Aorta (tissue), 5 donors: ENCODE measurements around the gene DNAJC22. TPM values are rescaled to one million over a fixed set of nuclear protein-coding genes. Genes with fewer than 3 reads are reported as not detected.

Experiments used
- ATAC-seq: fragments of 200-7000 bp; cut with Tn5 transposase; one replicate; pipeline ENCODE4 v1.9.1; 2022; ENCODE audit warnings: moderate library complexity; ENCODE audit not compliant: low FRiP score
- DNase-seq, 2 donors: peaks; one replicate each; pipeline ENCODE4 v3.0.0-alpha.2; 2020
- H3K27ac ChIP-seq, 2 donors: one replicate each; pipeline ENCODE4 v1.5.1; 2013; ENCODE audit warnings: low read length in 2 of 2, mild to moderate bottlenecking in 2 of 2, moderate library complexity in 2 of 2, control low read depth in 1 of 2, inconsistent platforms in 1 of 2, low read depth in 1 of 2
- H3K27me3 ChIP-seq, 2 donors: one replicate each; pipeline ENCODE4 v1.6.1; 2013; ENCODE audit warnings: control low read depth in 1 of 2, low read length in 1 of 2, mild to moderate bottlenecking in 1 of 2, moderate library complexity in 1 of 2; ENCODE audit not compliant: insufficient read depth in 2 of 2, control insufficient read depth in 1 of 2
- H3K36me3 ChIP-seq, 2 donors: one replicate each; pipeline ENCODE4 v1.6.1; 2013; ENCODE audit warnings: control low read depth in 1 of 2, low read length in 1 of 2, mild to moderate bottlenecking in 1 of 2; ENCODE audit not compliant: insufficient read depth in 2 of 2, control insufficient read depth in 1 of 2
- H3K4me1 ChIP-seq, 2 donors: one replicate each; pipeline ENCODE4 v1.6.1; 2013; ENCODE audit warnings: low read length in 2 of 2, control low read depth in 1 of 2, mild to moderate bottlenecking in 1 of 2, moderate library complexity in 1 of 2; ENCODE audit not compliant: insufficient read depth in 2 of 2, control insufficient read depth in 1 of 2
- H3K4me3 ChIP-seq, 2 donors: one replicate each; pipeline ENCODE4 v1.5.1; 2013; ENCODE audit warnings: low read length in 2 of 2, control low read depth in 1 of 2, mild to moderate bottlenecking in 1 of 2
- H3K9me3 ChIP-seq: one replicate; pipeline ENCODE4 v1.6.1; 2013; ENCODE audit warnings: mild to moderate bottlenecking, low read length; ENCODE audit not compliant: control insufficient read depth
- WGBS, 2 donors: extraction: QIAGEN DNeasy Blood & Tissue Kit; methylation state at CpG; one replicate each; pipeline ENCODE4 v1.1.7; 2013; 5-methylcytosine and 5-hydroxymethylcytosine counted together
- intact Hi-C, 2 donors: fragments of 100-400 bp; cut with DNase I; formaldehyde crosslinking; loops; one replicate each; pipeline versions ENCODE4 v1.14.2 to v1.15.0; 2022
- polyA plus RNA-seq, 2 donors: library from polyadenylated mRNA; stranded (reverse); fragments of 200-250 nt; gene quantifications; one replicate each; pipeline ENCODE4 v1.2.3, GENCODE V29; 2013
- total RNA-seq, 2 donors: library from RNA; stranded (reverse); fragmentation: NEBNext Ultra II Directional; extraction: Animal tissue kit (Norgen Biotek cat#: 25700); gene quantifications; one replicate each; pipeline ENCODE4 v1.2.1, GENCODE V29; 2021
- donor health status: healthy with polysubstance abuse.
- donor health status: Bipolar disorder and iron deficiency.
- donor health status: DM: no; HTN: no; CAD: no.
- donor health status: DM: no; HTN: no; CAD: no.
- donor health status: DM: yes; HTN: yes; CAD: no.

DNAJC22 gene
- total and polyA plus RNA-seq, 4 donors: 0.24 to 1.2 (median 0.50) TPM; not detected in 1

DNA sequence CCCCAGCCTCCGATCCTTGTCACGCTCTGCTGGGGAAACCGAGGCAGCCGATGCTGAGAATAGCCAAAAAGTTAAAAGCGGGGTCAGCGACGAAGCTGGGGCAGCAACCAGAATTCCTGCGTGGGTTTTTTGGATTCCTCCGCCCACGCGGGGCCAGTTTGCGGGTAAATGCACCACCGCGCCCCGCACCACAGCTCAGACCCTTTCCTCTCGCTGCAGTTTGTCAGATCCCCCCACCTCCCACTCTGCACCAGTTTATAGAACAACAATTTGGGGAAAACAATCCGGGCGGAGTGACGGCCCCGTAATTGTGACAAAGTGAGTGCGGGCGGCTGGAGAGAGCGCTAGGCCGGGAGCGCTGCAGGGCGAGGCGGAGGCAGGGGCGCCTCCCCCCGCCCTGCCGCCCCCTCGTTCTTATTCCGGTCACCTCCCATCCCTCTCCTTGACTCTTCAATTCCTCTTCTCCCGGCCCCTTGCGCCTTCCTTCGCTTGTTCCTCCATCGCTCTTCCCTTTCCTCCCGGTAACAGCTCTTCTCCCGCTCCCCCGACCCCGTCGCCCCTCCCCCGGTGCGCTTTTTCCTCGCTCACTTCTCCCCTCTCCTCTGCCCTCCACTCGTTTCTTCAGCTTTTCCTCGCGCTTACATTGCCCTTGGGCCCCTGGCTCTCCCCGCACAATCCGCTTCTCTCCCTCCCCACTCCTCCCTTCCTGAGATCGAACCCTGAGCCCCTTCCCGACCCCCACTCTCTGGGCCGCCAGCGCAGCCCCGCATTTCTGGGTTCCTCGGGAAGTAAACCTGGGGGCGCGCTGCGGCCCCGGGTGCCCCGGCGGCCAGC is 646 bp upstream of the DNAJC22 start:
- no peak overlapping the region for H3K27ac ChIP-seq
- ATAC-seq (no peak), DNase-seq (no peak)
- intact Hi-C loops: no loop called here
- WGBS, 2 donors: 1 to 2% methylated on average over 55 to 61 of the region's 61 CpGs
- no peaks in the 10 kb centered on the region for H3K9me3 ChIP-seq
- no peaks in the 10 kb centered on the region for H3K27me3 ChIP-seq
- H3K36me3 ChIP-seq: no peaks in the 10 kb centered on the region
- H3K4me1 ChIP-seq: no peaks in the 10 kb centered on the region
- H3K4me3 ChIP-seq: peak overlapping the region in 1 of 2 donors; percentile 4

DNA sequence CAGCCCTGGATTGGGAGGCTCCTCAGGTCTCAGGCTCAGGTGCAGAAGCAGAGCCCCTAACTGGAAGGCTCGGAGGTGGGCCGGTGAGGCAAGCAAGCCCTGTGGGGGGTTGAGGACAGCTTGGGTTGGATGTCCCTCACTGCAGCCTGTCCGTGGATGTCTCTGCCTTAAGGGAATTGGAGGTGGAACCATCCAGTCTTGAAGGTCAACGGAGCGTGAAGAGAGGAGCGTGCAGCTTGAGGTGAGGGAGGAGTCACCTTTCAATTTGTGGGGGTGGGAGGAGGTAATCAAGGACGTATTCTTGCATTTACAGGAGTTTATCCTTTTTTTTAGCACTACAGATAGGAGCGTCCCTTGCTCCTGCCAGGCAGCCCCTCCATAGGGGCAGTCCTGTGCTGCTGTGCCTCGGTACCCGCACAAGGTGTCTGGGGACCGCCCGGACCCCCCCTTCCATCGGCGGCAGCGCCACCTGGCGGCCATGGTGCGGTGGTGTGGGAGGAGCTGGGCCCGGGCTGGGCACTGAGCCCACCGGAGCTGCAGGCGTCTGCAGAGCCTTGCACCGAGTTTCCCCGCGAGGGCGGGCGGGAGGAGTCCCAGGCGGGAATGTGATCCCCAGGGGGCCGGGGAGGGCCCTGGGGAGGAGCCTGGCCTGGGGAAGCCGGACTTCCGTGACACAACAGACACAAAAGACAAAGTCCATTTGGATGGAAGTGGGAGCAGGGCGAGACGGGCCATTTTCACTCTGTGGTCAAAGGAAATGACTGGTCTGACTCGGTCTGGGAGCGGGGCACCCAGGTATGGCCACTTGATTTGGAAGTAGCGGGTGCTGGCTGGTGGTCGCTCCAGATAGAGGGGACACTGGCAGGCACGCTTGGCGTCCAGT is 864 bp downstream of the DNAJC22 start:
- Histone ChIP-seq H3K27me3 (no peaks in the 10 kb centered on the region), H3K4me3 (no peak overlapping the region), H3K36me3 (no peaks in the 10 kb centered on the region), H3K4me1 (no peaks in the 10 kb centered on the region), H3K27ac (no peak overlapping the region), H3K9me3 (no peaks in the 10 kb centered on the region)
- ATAC-seq (peak; percentile 90), DNase-seq (peak; percentile 86 to 91)
- intact Hi-C loops: no loop called here
- 11 to 16% methylated on average over 32 to 37 of the region's 37 CpGs for WGBS, 2 donors

- H3K27me3 ChIP-seq: no peaks in the 10 kb centered on the region
- H3K36me3 ChIP-seq: no peaks in the 10 kb centered on the region
- H3K4me1 ChIP-seq: no peaks in the 10 kb centered on the region
- DNase-seq: no peak
- no peak overlapping the region for H3K4me3 ChIP-seq
- no peak overlapping the region for H3K27ac ChIP-seq
- no peaks in the 10 kb centered on the region for H3K9me3 ChIP-seq
- intact Hi-C loops: no loop called here
- WGBS, 2 donors: 95 to 97% methylated on average over 5 of the region's 5 CpGs
- no peak for ATAC-seq
Measured at GRCh38 chr12:49348781-49349180, 2.1 kb downstream of the DNAJC22 start.

GRCh38 chr12:49349266-49349665 is 2.6 kb downstream of the DNAJC22 start:
- WGBS, 2 donors: 94 to 95% methylated on average over 11 of the region's 11 CpGs
- H3K27me3 ChIP-seq: no peaks in the 10 kb centered on the region

GRCh38 chr12:49352351-49352750 is 5.7 kb downstream of the DNAJC22 start:
- no peak for DNase-seq
- intact Hi-C loops: no loop called here

More at GRCh38 chr12:49349266-49349665, 2.6 kb downstream of the DNAJC22 start:
- DNase-seq: no peak
- ATAC-seq: no peak
- intact Hi-C loops: no loop called here
- no peak overlapping the region for H3K27ac ChIP-seq
- no peaks in the 10 kb centered on the region for H3K36me3 ChIP-seq
- H3K4me3 ChIP-seq: no peak overlapping the region
- H3K4me1 ChIP-seq: no peaks in the 10 kb centered on the region
- H3K9me3 ChIP-seq: no peaks in the 10 kb centered on the region

GRCh38 chr12:49355913-49356312 is 9.2 kb downstream of the DNAJC22 start:
- no peaks in the 10 kb centered on the region for H3K9me3 ChIP-seq
- no peak overlapping the region for H3K4me3 ChIP-seq
- no peak for ATAC-seq
- no peak for DNase-seq
- H3K27ac ChIP-seq: no peak overlapping the region
- H3K36me3 ChIP-seq: no peaks in the 10 kb centered on the region
- no peaks in the 10 kb centered on the region for H3K27me3 ChIP-seq
- no peaks in the 10 kb centered on the region for H3K4me1 ChIP-seq
- intact Hi-C loops: no loop called here
- WGBS, 2 donors: 95% methylated on average over 10 of the region's 10 CpGs

More at GRCh38 chr12:49352351-49352750, 5.7 kb downstream of the DNAJC22 start:
- Histone ChIP-seq H3K9me3 (no peaks in the 10 kb centered on the region), H3K36me3 (no peaks in the 10 kb centered on the region), H3K27me3 (no peaks in the 10 kb centered on the region), H3K27ac (no peak overlapping the region), H3K4me3 (no peak overlapping the region), H3K4me1 (no peaks in the 10 kb centered on the region)
- 62 to 85% methylated on average over 2 of the region's 2 CpGs for WGBS, 2 donors
- no peak for ATAC-seq

DNA sequence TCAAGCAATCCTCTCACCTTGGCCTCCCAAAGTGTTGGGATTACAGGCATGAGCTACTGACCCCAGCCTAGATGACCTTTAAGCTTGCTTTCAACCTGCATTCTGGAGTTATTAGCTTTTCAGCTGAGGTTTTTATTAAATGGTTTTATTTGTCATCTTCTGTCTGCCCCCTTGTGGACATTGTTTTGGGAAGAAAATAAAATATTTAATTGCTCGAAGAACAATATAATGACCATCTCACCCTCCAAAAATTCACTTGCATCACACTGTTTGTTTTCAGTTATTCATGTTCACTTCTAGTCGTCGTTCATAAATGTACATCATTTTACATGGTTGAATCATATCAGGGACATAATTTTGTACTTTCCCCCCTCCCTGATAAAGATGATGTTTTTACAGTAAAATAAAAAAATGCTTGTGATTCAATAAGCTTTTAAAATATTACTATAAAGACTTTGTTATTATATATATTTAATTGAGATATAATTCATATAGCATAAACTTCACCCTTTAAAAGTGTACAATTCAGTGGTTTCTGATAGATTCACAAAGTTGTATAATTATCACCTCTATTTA is 10.5 kb downstream of the DNAJC22 start:
- no peaks in the 10 kb centered on the region for H3K9me3 ChIP-seq
- H3K4me1 ChIP-seq: no peaks in the 10 kb centered on the region
- intact Hi-C loops: no loop called here
- no peak for DNase-seq
- H3K27me3 ChIP-seq: no peaks in the 10 kb centered on the region
- no peak overlapping the region for H3K4me3 ChIP-seq
- ATAC-seq: no peak
- no peaks in the 10 kb centered on the region for H3K36me3 ChIP-seq
- no peak overlapping the region for H3K27ac ChIP-seq
- WGBS, 2 donors: 1 to 2% methylated on average over 3 of the region's 3 CpGs

GRCh38 chr12:49358483-49359141 is 11.9 kb downstream of the DNAJC22 start:
- Histone ChIP-seq H3K27me3 (no peaks in the 10 kb centered on the region), H3K9me3 (no peaks in the 10 kb centered on the region), H3K36me3 (no peaks in the 10 kb centered on the region), H3K4me3 (no peak overlapping the region), H3K4me1 (no peaks in the 10 kb centered on the region), H3K27ac (no peak overlapping the region)
- 9 to 11% methylated on average over 7 of the region's 7 CpGs for WGBS, 2 donors
- no peak for DNase-seq
- ATAC-seq: peak; percentile 83
- intact Hi-C loops: loop anchor here (2.0 kb wide), 1 partner anchor 156 kb away; no protein-coding TSS in a partner anchor
